NT2/D1 (cell line): Measurements from ENCODE around the gene NEURL4.

ENCODE experiments used
- YY1 ChIP-seq: IDR thresholded peaks from 2 replicates; pipeline ENCODE4 v1.6.1; 2011; ENCODE audit not compliant: insufficient read length, insufficient read depth
- ZNF274 ChIP-seq: IDR thresholded peaks from 2 replicates; pipeline ENCODE4 v1.6.1; 2011; ENCODE audit warnings: mild to moderate bottlenecking, low read depth, low read length

DNA sequence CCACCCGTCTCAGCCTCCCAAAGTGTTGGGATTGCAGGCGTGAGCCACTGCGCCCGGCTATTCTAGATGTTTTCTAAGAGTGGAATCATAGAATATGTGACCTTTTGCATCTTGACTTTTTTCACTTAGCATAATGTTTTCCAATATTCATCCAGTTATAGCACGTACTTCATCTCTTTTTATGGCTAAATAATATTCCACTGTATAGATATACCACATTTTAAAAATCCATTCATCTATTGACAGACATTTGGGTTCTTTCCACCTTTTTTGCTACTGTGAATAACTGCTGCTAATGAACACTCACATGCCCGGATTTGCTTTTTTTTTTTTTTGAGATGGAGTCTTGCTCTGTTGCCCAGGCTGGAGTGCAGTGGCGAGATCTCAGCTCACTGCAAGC lies 25.0 kb downstream of the NEURL4 start:
- TF ChIP-seq YY1 (no peak), ZNF274 (no peak)
